LNCaP clone FGC (cell line): ENCODE results near the gene PLEKHM3.

Experiments
- DNase-seq: peaks from one replicate; pipeline ENCODE4 v3.0.0-alpha.2; 2011; ENCODE audit warnings: low read depth
- H3K4me3 ChIP-seq: 2 replicates; pipeline ENCODE4 v1.5.1; 2011; ENCODE audit warnings: mild to moderate bottlenecking, low read depth, low read length, control low read depth
- TF ChIP-seq, protein P1 (sequence below): IDR thresholded peaks from 2 replicates; pipeline ENCODE4 v1.5.1; 2012; ENCODE audit warnings: mild to moderate bottlenecking; ENCODE audit not compliant: control insufficient read depth, insufficient read depth; ENCODE audit errors: extremely low read depth

PLEKHM3 gene

DNA sequence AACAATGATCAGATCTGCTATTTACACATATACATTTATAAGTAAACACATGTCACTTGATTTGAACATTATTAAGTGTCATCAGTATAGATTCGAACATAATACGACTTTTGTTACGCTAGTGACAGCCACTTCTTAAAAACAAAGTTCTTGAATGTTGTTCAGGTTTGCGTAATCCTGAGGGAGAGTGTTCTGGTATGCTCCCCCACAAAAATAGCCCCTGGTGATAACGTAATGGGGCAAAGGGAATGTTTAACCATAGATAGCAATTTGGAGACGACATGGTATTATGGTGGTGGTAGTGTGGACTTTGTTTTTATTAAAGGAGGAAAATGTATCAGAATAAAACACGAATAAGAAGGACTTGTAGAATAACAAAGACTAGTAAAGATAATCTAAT, 90.6 kb downstream of the PLEKHM3 start:
- DNase-seq = no peak
- TF ChIP-seq, protein P1, sequence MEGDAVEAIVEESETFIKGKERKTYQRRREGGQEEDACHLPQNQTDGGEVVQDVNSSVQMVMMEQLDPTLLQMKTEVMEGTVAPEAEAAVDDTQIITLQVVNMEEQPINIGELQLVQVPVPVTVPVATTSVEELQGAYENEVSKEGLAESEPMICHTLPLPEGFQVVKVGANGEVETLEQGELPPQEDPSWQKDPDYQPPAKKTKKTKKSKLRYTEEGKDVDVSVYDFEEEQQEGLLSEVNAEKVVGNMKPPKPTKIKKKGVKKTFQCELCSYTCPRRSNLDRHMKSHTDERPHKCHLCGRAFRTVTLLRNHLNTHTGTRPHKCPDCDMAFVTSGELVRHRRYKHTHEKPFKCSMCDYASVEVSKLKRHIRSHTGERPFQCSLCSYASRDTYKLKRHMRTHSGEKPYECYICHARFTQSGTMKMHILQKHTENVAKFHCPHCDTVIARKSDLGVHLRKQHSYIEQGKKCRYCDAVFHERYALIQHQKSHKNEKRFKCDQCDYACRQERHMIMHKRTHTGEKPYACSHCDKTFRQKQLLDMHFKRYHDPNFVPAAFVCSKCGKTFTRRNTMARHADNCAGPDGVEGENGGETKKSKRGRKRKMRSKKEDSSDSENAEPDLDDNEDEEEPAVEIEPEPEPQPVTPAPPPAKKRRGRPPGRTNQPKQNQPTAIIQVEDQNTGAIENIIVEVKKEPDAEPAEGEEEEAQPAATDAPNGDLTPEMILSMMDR = no peak
- H3K4me3 ChIP-seq = no peak overlapping the region

DNA sequence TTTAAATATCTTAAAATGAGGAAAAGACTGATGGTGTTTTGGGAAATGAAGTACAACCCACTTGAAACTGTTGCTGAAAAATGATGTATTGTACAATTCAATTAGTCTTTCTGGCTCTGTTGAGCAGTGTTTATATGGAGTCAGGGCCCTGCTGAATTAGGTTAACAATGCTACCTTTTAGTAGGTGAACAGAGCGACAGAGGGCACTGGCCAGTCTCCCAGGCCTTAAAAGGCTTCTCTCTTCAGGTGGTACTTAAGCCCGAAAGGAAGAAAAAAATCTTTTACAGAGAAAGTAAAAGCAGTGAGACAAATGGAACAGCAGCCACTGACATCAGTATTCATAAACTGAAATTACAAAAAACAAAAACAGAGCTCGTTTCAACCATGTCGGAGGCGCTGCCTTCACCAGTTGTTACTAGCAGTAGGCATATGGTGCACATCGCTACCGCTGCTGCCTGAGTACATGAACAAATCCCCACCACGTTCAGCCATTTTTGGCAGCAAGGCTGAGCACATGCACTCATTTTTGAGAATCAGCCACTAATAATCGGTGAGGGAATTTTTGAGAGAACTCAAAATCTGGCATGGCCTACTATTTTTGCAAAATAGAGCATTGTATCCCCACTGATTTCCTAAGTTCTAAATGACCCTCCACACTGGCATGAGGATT, 91.8 kb downstream of the PLEKHM3 start:
- H3K4me3 ChIP-seq = no peak overlapping the region
- TF ChIP-seq, protein P1 = no peak
- no peak for DNase-seq

DNA sequence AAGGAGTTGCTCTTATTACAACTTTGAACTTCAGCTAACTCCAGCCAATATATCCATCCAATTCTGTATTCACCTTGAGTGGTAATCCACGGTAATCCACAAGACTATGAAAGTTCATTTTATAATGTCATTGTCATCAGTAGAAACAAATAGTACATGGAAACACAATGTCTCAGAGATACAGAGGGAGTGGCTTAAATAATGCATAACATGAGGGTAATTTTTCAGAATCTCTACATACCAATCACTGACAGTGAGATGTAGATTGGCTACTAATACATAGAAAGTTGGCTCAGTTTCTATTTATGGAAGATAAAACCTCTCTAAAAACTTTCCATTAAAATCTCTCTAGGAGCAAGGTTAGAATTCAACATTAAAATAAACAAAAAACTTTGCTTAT, 93.2 kb downstream of the PLEKHM3 start:
- no peak overlapping the region for H3K4me3 ChIP-seq
- TF ChIP-seq, protein P1 = no peak
- DNase-seq = no peak

DNA sequence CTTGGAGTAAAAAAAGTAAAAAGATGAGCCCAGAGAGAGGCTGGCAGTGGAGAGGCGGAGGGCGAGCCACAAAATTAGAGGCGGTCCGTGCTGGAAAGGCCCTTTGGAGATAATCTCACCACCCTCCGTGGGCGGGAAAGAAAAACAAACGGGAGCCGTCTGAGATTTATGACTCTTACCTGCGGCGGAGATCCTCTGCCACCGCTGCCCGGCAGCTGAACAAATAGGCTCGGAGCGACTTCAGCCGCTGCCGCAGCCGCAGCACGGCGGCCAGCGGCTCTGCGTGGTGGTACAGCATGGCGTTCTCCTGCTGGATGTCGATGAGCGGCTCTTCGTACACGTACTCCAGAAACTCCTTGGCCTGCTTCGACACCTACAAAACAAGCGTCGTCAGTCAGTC, 94.6 kb downstream of the PLEKHM3 start:
- DNase-seq = no peak
- TF ChIP-seq, protein P1 = no peak
- H3K4me3 ChIP-seq = no peak overlapping the region

DNA sequence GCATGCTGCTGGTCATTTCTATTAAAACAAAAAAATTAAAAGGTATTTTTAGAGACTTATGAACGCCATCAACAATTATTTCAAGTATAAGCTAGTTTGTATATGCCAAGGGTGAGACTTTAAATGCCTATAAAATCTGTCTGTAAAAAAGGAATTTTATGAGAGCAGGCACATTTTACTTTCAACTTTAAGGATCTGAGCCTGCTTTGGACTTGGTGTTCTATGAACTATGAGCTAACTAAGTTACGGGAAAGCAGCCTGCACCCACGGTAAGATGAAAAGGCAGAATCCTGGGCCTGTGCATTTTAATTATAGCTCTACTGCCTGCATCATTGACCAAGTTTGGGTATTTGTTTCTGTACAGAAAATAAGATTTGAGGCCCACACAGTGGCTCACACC, 95.4 kb downstream of the PLEKHM3 start:
- H3K4me3 ChIP-seq = no peak overlapping the region
- TF ChIP-seq, protein P1 = no peak
- DNase-seq = no peak

DNA sequence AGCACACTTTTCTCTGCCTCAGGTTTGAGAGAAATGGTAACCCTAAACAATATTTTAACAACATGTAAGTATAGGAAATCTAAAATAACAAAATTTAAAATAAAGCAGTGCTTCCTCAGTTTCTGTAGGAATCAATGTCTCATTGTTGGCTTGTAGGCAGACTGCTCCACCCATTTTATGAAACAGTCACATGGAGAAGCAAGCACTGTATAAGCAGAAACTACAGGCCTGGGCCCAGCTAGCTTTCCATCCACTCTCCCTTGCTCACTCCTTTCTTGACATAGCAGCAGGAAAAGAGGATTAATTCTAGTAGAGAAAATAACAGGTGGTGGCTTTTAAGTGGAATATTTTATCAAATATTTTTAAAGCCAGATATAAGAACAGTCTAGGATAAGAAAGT, 97.2 kb downstream of the PLEKHM3 start:
- no peak overlapping the region for H3K4me3 ChIP-seq
- TF ChIP-seq, protein P1 = no peak
- no peak for DNase-seq

DNA sequence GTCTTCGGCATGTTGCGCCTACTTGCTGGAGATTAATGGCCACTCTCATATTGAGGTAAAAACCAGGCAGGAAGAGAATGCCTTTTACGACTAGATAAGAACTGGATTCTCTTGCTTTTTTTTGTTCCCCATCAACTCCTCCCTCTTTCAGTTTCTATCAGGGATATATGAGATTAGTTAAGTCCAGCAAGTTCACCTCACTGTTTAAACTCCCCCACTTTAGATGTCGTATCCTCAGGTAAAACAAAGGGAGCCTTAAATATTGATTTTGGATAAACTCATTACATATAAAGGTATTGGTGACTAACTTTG, 98.4 kb downstream of the PLEKHM3 start:
- no peak overlapping the region for H3K4me3 ChIP-seq
- TF ChIP-seq, protein P1 = no peak
- no peak for DNase-seq
